Ishikawa (cell line): ENCODE measurements around the gene LTBP4.
"Not testable (repeated sequence)": the region's sequence is repeated elsewhere in the genome, so short reads cannot be mapped to it uniquely, and the experiment has no call there.

Experiments
- RAD21 ChIP-seq: IDR thresholded peaks from 2 replicates; pipeline ENCODE4 v1.6.1; 2012; ENCODE audit warnings: low read depth
- TF ChIP-seq, protein P1 (sequence below): IDR thresholded peaks from 2 replicates; pipeline ENCODE4 v1.6.1; 2012; ENCODE audit warnings: low read depth, mild to moderate bottlenecking
- TF ChIP-seq, protein P2 (sequence below): IDR thresholded peaks from 2 replicates; pipeline ENCODE4 v1.6.1; 2012

DNA sequence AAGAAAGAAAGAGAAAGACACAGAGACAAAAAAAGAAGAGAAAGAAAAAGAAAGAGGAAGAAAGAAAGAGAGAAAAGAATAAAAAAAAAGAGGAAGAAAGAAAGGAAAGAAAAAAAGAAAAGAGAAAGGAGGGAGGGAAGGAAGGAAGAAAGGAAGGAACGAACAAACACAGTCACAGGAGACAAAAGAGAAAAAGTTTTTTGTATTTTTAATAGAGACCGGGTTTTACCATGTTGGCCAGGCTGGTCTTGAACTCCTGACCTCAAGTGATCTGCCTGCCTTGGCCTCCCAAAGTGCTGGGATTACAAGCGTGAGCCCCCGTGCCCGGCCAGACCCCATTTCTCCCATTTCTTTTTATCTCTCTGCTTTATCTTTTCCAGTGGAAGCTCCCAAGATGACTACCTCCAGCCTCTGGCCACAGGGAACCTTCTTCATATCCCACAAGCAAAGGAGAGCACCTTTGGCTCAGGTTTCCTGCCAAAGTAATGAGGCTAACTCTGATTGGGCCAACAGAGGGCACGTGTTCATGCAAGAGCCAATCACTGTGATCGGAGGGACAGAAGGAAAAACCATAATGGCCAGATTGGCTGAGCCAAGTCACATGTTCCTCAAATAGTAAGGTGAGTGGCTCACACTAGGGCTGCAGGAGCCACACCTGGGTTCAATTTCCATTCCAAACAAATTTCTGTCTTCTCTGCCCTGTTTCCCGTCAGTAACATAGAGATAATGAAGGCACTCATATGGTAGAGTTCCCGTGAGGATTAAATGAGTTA lies 48.9 kb downstream of the LTBP4 start:
- TF ChIP-seq, protein P1, sequence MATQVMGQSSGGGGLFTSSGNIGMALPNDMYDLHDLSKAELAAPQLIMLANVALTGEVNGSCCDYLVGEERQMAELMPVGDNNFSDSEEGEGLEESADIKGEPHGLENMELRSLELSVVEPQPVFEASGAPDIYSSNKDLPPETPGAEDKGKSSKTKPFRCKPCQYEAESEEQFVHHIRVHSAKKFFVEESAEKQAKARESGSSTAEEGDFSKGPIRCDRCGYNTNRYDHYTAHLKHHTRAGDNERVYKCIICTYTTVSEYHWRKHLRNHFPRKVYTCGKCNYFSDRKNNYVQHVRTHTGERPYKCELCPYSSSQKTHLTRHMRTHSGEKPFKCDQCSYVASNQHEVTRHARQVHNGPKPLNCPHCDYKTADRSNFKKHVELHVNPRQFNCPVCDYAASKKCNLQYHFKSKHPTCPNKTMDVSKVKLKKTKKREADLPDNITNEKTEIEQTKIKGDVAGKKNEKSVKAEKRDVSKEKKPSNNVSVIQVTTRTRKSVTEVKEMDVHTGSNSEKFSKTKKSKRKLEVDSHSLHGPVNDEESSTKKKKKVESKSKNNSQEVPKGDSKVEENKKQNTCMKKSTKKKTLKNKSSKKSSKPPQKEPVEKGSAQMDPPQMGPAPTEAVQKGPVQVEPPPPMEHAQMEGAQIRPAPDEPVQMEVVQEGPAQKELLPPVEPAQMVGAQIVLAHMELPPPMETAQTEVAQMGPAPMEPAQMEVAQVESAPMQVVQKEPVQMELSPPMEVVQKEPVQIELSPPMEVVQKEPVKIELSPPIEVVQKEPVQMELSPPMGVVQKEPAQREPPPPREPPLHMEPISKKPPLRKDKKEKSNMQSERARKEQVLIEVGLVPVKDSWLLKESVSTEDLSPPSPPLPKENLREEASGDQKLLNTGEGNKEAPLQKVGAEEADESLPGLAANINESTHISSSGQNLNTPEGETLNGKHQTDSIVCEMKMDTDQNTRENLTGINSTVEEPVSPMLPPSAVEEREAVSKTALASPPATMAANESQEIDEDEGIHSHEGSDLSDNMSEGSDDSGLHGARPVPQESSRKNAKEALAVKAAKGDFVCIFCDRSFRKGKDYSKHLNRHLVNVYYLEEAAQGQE: not testable (repeated sequence)
- TF ChIP-seq, protein P2, sequence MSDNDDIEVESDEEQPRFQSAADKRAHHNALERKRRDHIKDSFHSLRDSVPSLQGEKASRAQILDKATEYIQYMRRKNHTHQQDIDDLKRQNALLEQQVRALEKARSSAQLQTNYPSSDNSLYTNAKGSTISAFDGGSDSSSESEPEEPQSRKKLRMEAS: not testable (repeated sequence)
- not testable (repeated sequence) for TF ChIP-seq RAD21
